Measurements from ENCODE around the gene SLC35F4. TPM values are rescaled to one million over a fixed set of nuclear protein-coding genes. Genes with fewer than 3 reads are reported as not detected.
"Not testable (repeated sequence)": the region's sequence is repeated elsewhere in the genome, so short reads cannot be mapped to it uniquely, and the experiment has no call there.

Gene SLC35F4
- total and polyA plus RNA-seq, 2 donors (not counting 3 experiments of a cell fraction or from before 2014, with no cell fraction given), result not detected

DNA sequence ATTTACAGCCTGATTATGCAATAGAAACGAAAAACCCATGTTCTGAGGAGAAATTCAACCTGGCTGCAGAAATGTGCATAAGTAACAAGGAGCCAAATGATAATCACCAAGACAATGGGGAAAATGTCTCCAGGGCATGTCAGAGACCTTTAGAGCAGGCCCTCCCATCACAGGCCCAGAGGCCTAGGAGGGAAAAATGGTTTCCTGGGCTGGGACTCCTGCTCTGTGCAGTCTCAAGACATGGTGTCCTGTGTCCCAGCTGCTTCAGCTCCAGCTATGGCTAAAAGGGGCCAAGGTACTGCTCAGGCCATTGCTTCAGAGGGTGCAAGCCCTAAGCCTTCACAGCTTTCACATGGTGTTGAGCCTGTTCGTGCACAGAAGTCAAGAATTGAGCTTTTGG is 156.0 kb downstream of the SLC35F4 start:
- ChIA-PET CTCF (no interaction called here), POLR2A (no interaction called here)
- dilution Hi-C loops (cut with MboI; ENCODE audit: extremely low pct_ligation_motif_present, low sequenced_read_pairs), result no loop called here
- no peak for FAIRE-seq
- Histone ChIP-seq H3K9me1 (replicated peaks; ENCODE audit: control insufficient read depth, extremely low read depth, insufficient read depth, low read length) (no peaks in the 10 kb centered on the region), H3K9me3 (replicated peaks; ENCODE audit: control insufficient read depth, insufficient read depth, low read length) (no peaks in the 10 kb centered on the region), H3K4me2 (ENCODE audit: insufficient read depth, low read length) (no peak overlapping the region), H4K20me1 (replicated peaks; ENCODE audit: control insufficient read depth, extremely low read depth, insufficient read depth, low read length) (no peaks in the 10 kb centered on the region), H3K4me1 (ENCODE audit: control insufficient read depth, extremely low read depth, insufficient read depth, low read length) (no peaks in the 10 kb centered on the region), H3K9ac (replicated peaks; ENCODE audit: extremely low read depth, insufficient read depth, low read length) (no peak overlapping the region), H3K36me3 (ENCODE audit: control insufficient read depth in 2 of 2, extremely low read depth in 1 of 2, insufficient read depth in 2 of 2, low read length in 2 of 2) (no peaks in the 10 kb centered on the region), H3K79me2 (ENCODE audit: control insufficient read depth, insufficient read depth, low read length) (no peaks in the 10 kb centered on the region), H3K27me3 (ENCODE audit: control insufficient read depth in 2 of 2, insufficient read depth in 2 of 2, low read length in 2 of 2) (peaks cover 0 to 4% of the 10 kb centered on the region in 2 experiments), H3K4me3 (replicated peaks in 1 of 3; ENCODE audit: insufficient read depth in 1 of 3, low read depth in 1 of 3, low read length in 3 of 3) (no peak overlapping the region), H2AFZ (ENCODE audit: low read depth, low read length) (no peak overlapping the region), H3K27ac (ENCODE audit: insufficient read depth, low read depth, low read length) (no peak overlapping the region)
- no TSS peak for BruUV-seq (replicated peaks)
- TF ChIP-seq POLR2A (IDR thresholded peaks at IDR 0.05; ENCODE audit: low read depth, low read length), result no peak
- no peak for TF ChIP-seq MYC (IDR thresholded peaks at IDR 0.05; ENCODE audit: low read depth, low read length)
- TF ChIP-seq FOS (IDR thresholded peaks at IDR 0.05; ENCODE audit: borderline replicate concordance, insufficient read depth, low read length), result no peak
- no peak for TF ChIP-seq POLR2AphosphoS5 (IDR thresholded peaks at IDR 0.05; ENCODE audit: insufficient read depth, low read depth, low read length)
- TF ChIP-seq, protein P1, sequence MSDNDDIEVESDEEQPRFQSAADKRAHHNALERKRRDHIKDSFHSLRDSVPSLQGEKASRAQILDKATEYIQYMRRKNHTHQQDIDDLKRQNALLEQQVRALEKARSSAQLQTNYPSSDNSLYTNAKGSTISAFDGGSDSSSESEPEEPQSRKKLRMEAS (IDR thresholded peaks at IDR 0.05; ENCODE audit: insufficient read depth, insufficient read length), result no peak
- TF ChIP-seq GATA2 (IDR thresholded peaks at IDR 0.05; ENCODE audit: insufficient read depth, insufficient read length, low read depth, low read length), result no peak
- TF ChIP-seq JUN (IDR thresholded peaks at IDR 0.05; ENCODE audit: borderline replicate concordance, insufficient read depth, insufficient read length, low read depth), result no peak
- TF ChIP-seq, protein P2, sequence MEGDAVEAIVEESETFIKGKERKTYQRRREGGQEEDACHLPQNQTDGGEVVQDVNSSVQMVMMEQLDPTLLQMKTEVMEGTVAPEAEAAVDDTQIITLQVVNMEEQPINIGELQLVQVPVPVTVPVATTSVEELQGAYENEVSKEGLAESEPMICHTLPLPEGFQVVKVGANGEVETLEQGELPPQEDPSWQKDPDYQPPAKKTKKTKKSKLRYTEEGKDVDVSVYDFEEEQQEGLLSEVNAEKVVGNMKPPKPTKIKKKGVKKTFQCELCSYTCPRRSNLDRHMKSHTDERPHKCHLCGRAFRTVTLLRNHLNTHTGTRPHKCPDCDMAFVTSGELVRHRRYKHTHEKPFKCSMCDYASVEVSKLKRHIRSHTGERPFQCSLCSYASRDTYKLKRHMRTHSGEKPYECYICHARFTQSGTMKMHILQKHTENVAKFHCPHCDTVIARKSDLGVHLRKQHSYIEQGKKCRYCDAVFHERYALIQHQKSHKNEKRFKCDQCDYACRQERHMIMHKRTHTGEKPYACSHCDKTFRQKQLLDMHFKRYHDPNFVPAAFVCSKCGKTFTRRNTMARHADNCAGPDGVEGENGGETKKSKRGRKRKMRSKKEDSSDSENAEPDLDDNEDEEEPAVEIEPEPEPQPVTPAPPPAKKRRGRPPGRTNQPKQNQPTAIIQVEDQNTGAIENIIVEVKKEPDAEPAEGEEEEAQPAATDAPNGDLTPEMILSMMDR (IDR thresholded peaks at IDR 0.05; ENCODE audit: extremely low read depth in 1 of 2, insufficient read depth in 1 of 2, low read depth in 1 of 2, low read length in 2 of 2), result no peak
- no peak for TF ChIP-seq EZH2 (IDR thresholded peaks at IDR 0.05; ENCODE audit: borderline replicate concordance, low read depth, low read length, severe bottlenecking)
- intact Hi-C loops (cut with micrococcal nuclease), result no loop called here
- DNase-seq (ENCODE audit: low read depth, low spot score), result no peak

DNA sequence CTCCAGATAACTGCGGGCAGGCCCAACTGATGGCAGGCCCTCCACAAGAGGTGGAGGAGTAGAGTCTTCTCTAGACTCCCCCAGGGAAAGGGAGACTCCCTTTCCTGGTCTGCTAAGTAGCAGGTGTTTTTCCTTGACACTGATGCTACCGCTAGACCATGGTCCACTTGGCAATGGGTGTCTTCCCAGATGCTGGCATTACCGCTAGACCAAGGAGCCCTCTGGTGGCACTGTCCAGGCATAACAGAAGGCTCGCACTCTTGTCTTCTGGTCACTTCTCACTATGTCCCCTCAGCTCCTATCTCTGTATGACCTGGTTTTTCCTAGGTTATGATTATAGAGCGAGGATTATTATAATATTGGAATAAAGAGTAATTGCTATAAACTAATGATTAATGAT is 156.8 kb downstream of the SLC35F4 start:
- H3K9ac ChIP-seq (replicated peaks; ENCODE audit: extremely low read depth, insufficient read depth, low read length); H3K36me3 ChIP-seq (ENCODE audit: control insufficient read depth in 2 of 2, extremely low read depth in 1 of 2, insufficient read depth in 2 of 2, low read length in 2 of 2); BruUV-seq (replicated peaks); H3K27ac ChIP-seq (ENCODE audit: insufficient read depth, low read depth, low read length); POLR2A ChIA-PET; H3K4me2 ChIP-seq (ENCODE audit: insufficient read depth, low read length); CTCF ChIA-PET; H3K9me1 ChIP-seq (replicated peaks; ENCODE audit: control insufficient read depth, extremely low read depth, insufficient read depth, low read length); FAIRE-seq; H3K4me1 ChIP-seq (ENCODE audit: control insufficient read depth, extremely low read depth, insufficient read depth, low read length); H3K4me3 ChIP-seq (replicated peaks in 1 of 3; ENCODE audit: insufficient read depth in 1 of 3, low read depth in 1 of 3, low read length in 3 of 3); DNase-seq (ENCODE audit: low read depth, low spot score); H3K79me2 ChIP-seq (ENCODE audit: control insufficient read depth, insufficient read depth, low read length); H3K27me3 ChIP-seq (ENCODE audit: control insufficient read depth in 2 of 2, insufficient read depth in 2 of 2, low read length in 2 of 2); H2AFZ ChIP-seq (ENCODE audit: low read depth, low read length); dilution Hi-C loops (cut with MboI; ENCODE audit: extremely low pct_ligation_motif_present, low sequenced_read_pairs); intact Hi-C loops (cut with micrococcal nuclease); H4K20me1 ChIP-seq (replicated peaks; ENCODE audit: control insufficient read depth, extremely low read depth, insufficient read depth, low read length); H3K9me3 ChIP-seq (replicated peaks; ENCODE audit: control insufficient read depth, insufficient read depth, low read length): not testable (repeated sequence)

All from endothelial cell of umbilical vein (primary cell).